Keratinocyte (primary cell): Measurements from ENCODE around the gene FAM114A1. TPM values are rescaled to one million over a fixed set of nuclear protein-coding genes. Genes with fewer than 3 reads are reported as not detected.

Source experiments
- DNase-seq: peaks from one replicate; pipeline ENCODE4 v3.0.0-alpha.2; 2011; ENCODE audit warnings: low read depth, missing footprints, low spot score
- FAIRE-seq: peaks from 2 replicates; lab custom pipeline; 2011; peaks lifted over from hg19 to GRCh38; lab: Jason Lieb, UNC
- H2AFZ ChIP-seq: 2 replicates; pipeline ENCODE4 v1.6.0; 2012; ENCODE audit warnings: low read length, control low read depth, inconsistent platforms; ENCODE audit not compliant: control insufficient read depth
- H3K27ac ChIP-seq: 2 replicates; pipeline ENCODE4 v1.5.1; 2011; ENCODE audit warnings: low read length; ENCODE audit not compliant: control insufficient read depth, insufficient read depth
- H3K27me3 ChIP-seq: 3 replicates; pipeline ENCODE4 v1.6.0; 2011; ENCODE audit warnings: low read length; ENCODE audit not compliant: control insufficient read depth, insufficient read depth; ENCODE audit errors: extremely low read depth
- H3K36me3 ChIP-seq, 2 experiments: 2 replicates in 1 of 2; 3 replicates in 1 of 2; pipeline ENCODE4 v1.5.1; 2011; ENCODE audit warnings: low read length in 2 of 2, mild to moderate bottlenecking in 1 of 2; ENCODE audit not compliant: control insufficient read depth in 2 of 2, insufficient read depth in 2 of 2; ENCODE audit errors: extremely low read depth in 1 of 2
- H3K4me1 ChIP-seq: 3 replicates; pipeline ENCODE4 v1.5.1; 2011; ENCODE audit warnings: low read length; ENCODE audit not compliant: control insufficient read depth, insufficient read depth; ENCODE audit errors: extremely low read depth
- H3K4me2 ChIP-seq: 3 replicates; pipeline ENCODE4 v1.6.0; 2011; ENCODE audit warnings: low read depth, low read length; ENCODE audit not compliant: control insufficient read depth, insufficient read depth; ENCODE audit errors: extremely low read depth
- H3K4me3 ChIP-seq, 3 experiments: fragments of 200-600 bp in 1 of 3; sonication (generic) in 1 of 3; 2 replicates in 2 of 3; 3 replicates in 1 of 3; pipeline ENCODE4 v1.5.1; 2011 to 2016; ENCODE audit warnings: low read length in 3 of 3, mild to moderate bottlenecking in 3 of 3, control low read depth in 2 of 3, inconsistent platforms in 1 of 3, low read depth in 1 of 3, mixed read lengths in 1 of 3, mixed run types in 1 of 3, moderate library complexity in 1 of 3; ENCODE audit not compliant: control insufficient read depth in 2 of 3, insufficient read depth in 2 of 3; ENCODE audit errors: extremely low read depth in 1 of 3
- H3K79me2 ChIP-seq: 2 replicates; pipeline ENCODE4 v1.6.0; 2012; ENCODE audit warnings: low read length; ENCODE audit not compliant: control insufficient read depth, insufficient read depth
- H3K9ac ChIP-seq: 3 replicates; pipeline ENCODE4 v1.6.0; 2011; ENCODE audit warnings: low read length; ENCODE audit not compliant: control insufficient read depth, insufficient read depth; ENCODE audit errors: extremely low read depth
- H3K9me1 ChIP-seq: 3 replicates; pipeline ENCODE4 v1.6.0; 2011; ENCODE audit warnings: low read length; ENCODE audit not compliant: control insufficient read depth, insufficient read depth; ENCODE audit errors: extremely low read depth
- H3K9me3 ChIP-seq: 2 replicates; pipeline ENCODE4 v1.5.1; 2012; ENCODE audit warnings: low read depth, low read length; ENCODE audit not compliant: control insufficient read depth
- H4K20me1 ChIP-seq: 3 replicates; pipeline ENCODE4 v1.6.0; 2011; ENCODE audit warnings: low read length; ENCODE audit not compliant: control insufficient read depth, insufficient read depth; ENCODE audit errors: extremely low read depth
- EZH2 ChIP-seq: IDR thresholded peaks from one replicate; pipeline ENCODE4 v1.6.1; 2012; ENCODE audit warnings: inconsistent platforms, mild to moderate bottlenecking, low read length, moderate library complexity
- dilution Hi-C: fragments of 300-500 bp; cut with MboI; formaldehyde crosslinking; loops from one replicate; pipeline ENCODE4 v1.7.0; 2020; ENCODE audit warnings: low sequenced_read_pairs; ENCODE audit not compliant: extremely low pct_ligation_motif_present
- polyA plus RNA-seq, 5 experiments: library from polyadenylated mRNA; depleted of rRNA in 3 of 5; stranded (reverse) in 3 of 5; stranded (forward) in 1 of 5; unstranded in 1 of 5; fragments of >200 nt; gene quantifications; 1 replicate in 1 of 5; 2 replicates in 3 of 5; 3 replicates in 1 of 5; pipeline versions ENCODE4 v1.2.1 to v1.2.3, GENCODE V29; 2011 to 2012; ENCODE audit warnings: missing spikeins in 2 of 5, low read depth in 1 of 5, low replicate concordance in 1 of 5
- TF ChIP-seq, protein P1 (sequence below), 3 experiments: IDR thresholded peaks in 1 of 3; conservative IDR thresholded peaks in 1 of 3; optimal IDR thresholded peaks in 1 of 3; 2 replicates in 2 of 3; 3 replicates in 1 of 3; pipeline versions ENCODE3 to v1.5.1; 2011; ENCODE audit warnings: low read length in 3 of 3, mild to moderate bottlenecking in 3 of 3, moderate library complexity in 2 of 3, control low read depth in 1 of 3, inconsistent platforms in 1 of 3; ENCODE audit not compliant: insufficient read depth in 2 of 3; ENCODE audit errors: extremely low read depth in 1 of 3

The FAM114A1 gene
- polyA plus RNA-seq, 1 donor (not counting 4 experiments of a cell fraction or from before 2014, with no cell fraction given), result 47.2 TPM

DNA sequence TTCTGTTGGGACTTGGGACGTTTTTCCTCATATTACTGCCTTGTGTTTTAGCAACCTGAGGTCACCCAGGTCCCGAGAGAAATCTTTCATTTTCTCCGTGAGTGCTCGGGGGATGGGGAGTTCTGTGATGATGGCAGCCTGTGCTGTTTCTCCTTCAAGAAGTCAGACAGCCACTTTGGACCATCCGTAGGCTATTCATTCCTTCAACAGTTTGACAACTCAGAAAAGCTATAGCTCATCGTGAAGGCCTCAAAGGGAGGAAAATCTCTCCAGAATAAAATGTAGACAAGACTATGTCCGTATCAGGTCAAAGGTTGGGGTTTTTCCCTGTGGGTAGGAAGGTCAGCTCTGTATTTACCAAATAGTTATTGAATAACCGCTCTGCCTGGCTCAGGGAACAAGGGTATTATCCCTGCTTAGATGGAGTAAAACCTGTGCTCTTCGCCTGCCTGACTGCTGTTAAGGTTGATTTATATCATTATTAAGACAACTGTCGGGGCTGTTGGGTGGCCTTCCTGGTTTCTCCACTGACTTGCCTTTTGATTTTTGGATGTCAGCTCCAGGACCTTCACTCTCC, 36.6 kb downstream of the FAM114A1 start:
- H3K27me3 ChIP-seq, result no peaks in the 10 kb centered on the region
- FAIRE-seq (no peak), DNase-seq (no peak)
- H3K4me2 ChIP-seq, result no peak overlapping the region
- no peaks in the 10 kb centered on the region for H4K20me1 ChIP-seq
- H3K9me3 ChIP-seq, result no peaks in the 10 kb centered on the region
- TF ChIP-seq, protein P1, sequence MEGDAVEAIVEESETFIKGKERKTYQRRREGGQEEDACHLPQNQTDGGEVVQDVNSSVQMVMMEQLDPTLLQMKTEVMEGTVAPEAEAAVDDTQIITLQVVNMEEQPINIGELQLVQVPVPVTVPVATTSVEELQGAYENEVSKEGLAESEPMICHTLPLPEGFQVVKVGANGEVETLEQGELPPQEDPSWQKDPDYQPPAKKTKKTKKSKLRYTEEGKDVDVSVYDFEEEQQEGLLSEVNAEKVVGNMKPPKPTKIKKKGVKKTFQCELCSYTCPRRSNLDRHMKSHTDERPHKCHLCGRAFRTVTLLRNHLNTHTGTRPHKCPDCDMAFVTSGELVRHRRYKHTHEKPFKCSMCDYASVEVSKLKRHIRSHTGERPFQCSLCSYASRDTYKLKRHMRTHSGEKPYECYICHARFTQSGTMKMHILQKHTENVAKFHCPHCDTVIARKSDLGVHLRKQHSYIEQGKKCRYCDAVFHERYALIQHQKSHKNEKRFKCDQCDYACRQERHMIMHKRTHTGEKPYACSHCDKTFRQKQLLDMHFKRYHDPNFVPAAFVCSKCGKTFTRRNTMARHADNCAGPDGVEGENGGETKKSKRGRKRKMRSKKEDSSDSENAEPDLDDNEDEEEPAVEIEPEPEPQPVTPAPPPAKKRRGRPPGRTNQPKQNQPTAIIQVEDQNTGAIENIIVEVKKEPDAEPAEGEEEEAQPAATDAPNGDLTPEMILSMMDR (optimal IDR thresholded peaks at IDR 0.05 in 1 of 3, IDR thresholded peaks at IDR 0.05 in 1 of 3, conservative IDR thresholded peaks at IDR 0.05 in 1 of 3; ENCODE audit: extremely low read depth in 1 of 3, insufficient read depth in 2 of 3, low read length in 3 of 3), result no peak
- no peak for TF ChIP-seq EZH2
- no peak overlapping the region for H2AFZ ChIP-seq
- no peak overlapping the region for H3K27ac ChIP-seq
- H3K9ac ChIP-seq, result no peak overlapping the region
- no peak overlapping the region for H3K4me3 ChIP-seq
- H3K36me3 ChIP-seq, result peaks cover 2 to 6% of the 10 kb centered on the region in 2 experiments
- H3K4me1 ChIP-seq, result no peaks in the 10 kb centered on the region
- no peaks in the 10 kb centered on the region for H3K9me1 ChIP-seq
- dilution Hi-C loops, result no loop called here
- no peaks in the 10 kb centered on the region for H3K79me2 ChIP-seq

DNA sequence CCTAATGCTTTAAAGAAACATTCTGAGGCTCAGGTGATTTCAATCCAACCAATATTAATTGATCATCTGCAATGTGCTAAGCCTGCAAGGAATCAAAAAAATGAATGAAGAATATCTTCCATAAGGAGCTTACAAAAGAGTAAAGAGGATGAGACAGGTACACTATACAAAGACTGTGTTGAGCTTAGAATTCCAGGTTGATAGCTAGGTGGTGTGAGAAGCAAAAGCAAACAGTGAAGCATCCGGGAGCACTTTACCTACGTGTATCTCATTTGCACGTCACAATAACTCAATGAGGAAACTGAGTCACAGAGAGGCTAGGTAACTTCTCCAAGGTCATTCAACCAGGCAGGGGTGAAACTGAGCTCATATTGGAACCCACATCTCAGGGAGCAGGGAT, 37.1 kb downstream of the FAM114A1 start:
- Histone ChIP-seq H3K27me3 (no peaks in the 10 kb centered on the region), H3K9me1 (no peaks in the 10 kb centered on the region), H3K27ac (no peak overlapping the region), H2AFZ (no peak overlapping the region), H3K9ac (no peak overlapping the region), H3K36me3 (peaks cover 4 to 10% of the 10 kb centered on the region in 2 experiments), H3K4me3 (no peak overlapping the region), H3K4me1 (no peaks in the 10 kb centered on the region), H3K9me3 (no peaks in the 10 kb centered on the region), H3K4me2 (no peak overlapping the region), H3K79me2 (no peaks in the 10 kb centered on the region), H4K20me1 (no peaks in the 10 kb centered on the region)
- no peak for FAIRE-seq
- dilution Hi-C loops, result no loop called here
- no peak for DNase-seq
- TF ChIP-seq EZH2, result no peak
- TF ChIP-seq, protein P1 (optimal IDR thresholded peaks at IDR 0.05 in 1 of 3, IDR thresholded peaks at IDR 0.05 in 1 of 3, conservative IDR thresholded peaks at IDR 0.05 in 1 of 3; ENCODE audit: extremely low read depth in 1 of 3, insufficient read depth in 2 of 3, low read length in 3 of 3), result no peak
